ENCODE data around the gene IGFBPL1.

IGFBPL1 gene

GRCh38 chr9:38393128-38393796, 31.0 kb downstream of the IGFBPL1 start:
- peak; percentile 7 to 9 for DNase-seq (ENCODE audit: low read depth in 2 of 2)
- peak overlapping the region; percentile 90 to 91 for H3K4me3 ChIP-seq (replicated peaks in 1 of 2; ENCODE audit: low read depth in 2 of 2, low read length in 2 of 2)
- TF ChIP-seq CTCF (IDR thresholded peaks at IDR 0.05; ENCODE audit: low read depth, low read length) = no peak

- peak; percentile 77 to 84 for DNase-seq (ENCODE audit: low read depth in 2 of 2)
- TF ChIP-seq CTCF (IDR thresholded peaks at IDR 0.05; ENCODE audit: low read depth, low read length) = peak; percentile 17
- H3K4me3 ChIP-seq (replicated peaks in 1 of 2; ENCODE audit: low read depth in 2 of 2, low read length in 2 of 2) = peak within 1 kb of the TSS; percentile 90 to 91
Observed at GRCh38 chr9:38392235-38393127, 31.8 kb downstream of the IGFBPL1 start, which contains the start of gene ALDH1B1. Gene ALDH1B1, plus strand, starts transcription at chr9:38392702. Its CDS starts 3,047 bp downstream, at chr9:38395749.

- H3K4me3 ChIP-seq (replicated peaks in 1 of 2; ENCODE audit: low read depth in 2 of 2, low read length in 2 of 2) = peak overlapping the region in 1 of 2 donors; percentile 91
- no peak for DNase-seq (ENCODE audit: low read depth in 2 of 2)
- TF ChIP-seq CTCF (IDR thresholded peaks at IDR 0.05; ENCODE audit: low read depth, low read length) = no peak
Observed at GRCh38 chr9:38391278-38392118, 32.8 kb downstream of the IGFBPL1 start.

- H3K4me3 ChIP-seq (replicated peaks in 1 of 2; ENCODE audit: low read depth in 2 of 2, low read length in 2 of 2) = no peak overlapping the region
- no peak for DNase-seq (ENCODE audit: low read depth in 2 of 2)
- TF ChIP-seq CTCF (IDR thresholded peaks at IDR 0.05; ENCODE audit: low read depth, low read length) = no peak
Observed at GRCh38 chr9:38390851-38391250, 33.4 kb downstream of the IGFBPL1 start.

- DNase-seq (ENCODE audit: low read depth in 2 of 2) = no peak
- no peak for TF ChIP-seq CTCF (IDR thresholded peaks at IDR 0.05; ENCODE audit: low read depth, low read length)
Observed at GRCh38 chr9:38390442-38390841, 33.8 kb downstream of the IGFBPL1 start.

GRCh38 chr9:38389313-38389712, 34.9 kb downstream of the IGFBPL1 start:
- DNase-seq (ENCODE audit: low read depth in 2 of 2) = peak; percentile 13 to 17
- TF ChIP-seq CTCF (IDR thresholded peaks at IDR 0.05; ENCODE audit: low read depth, low read length) = no peak
- no peak overlapping the region for H3K4me3 ChIP-seq (replicated peaks in 1 of 2; ENCODE audit: low read depth in 2 of 2, low read length in 2 of 2)

More at GRCh38 chr9:38390442-38390841, 33.8 kb downstream of the IGFBPL1 start:
- no peak overlapping the region for H3K4me3 ChIP-seq (replicated peaks in 1 of 2; ENCODE audit: low read depth in 2 of 2, low read length in 2 of 2)

Data from cardiac fibroblast (primary cell).